Middle frontal gyrus (tissue), 1 donor: ENCODE data around the gene P2RY11.

Source experiments
- DNase-seq: peaks from one replicate; pipeline ENCODE4 v3.0.0-alpha.2; 2015; ENCODE audit warnings: low spot score; ENCODE audit errors: extremely low spot score

The P2RY11 gene

DNA sequence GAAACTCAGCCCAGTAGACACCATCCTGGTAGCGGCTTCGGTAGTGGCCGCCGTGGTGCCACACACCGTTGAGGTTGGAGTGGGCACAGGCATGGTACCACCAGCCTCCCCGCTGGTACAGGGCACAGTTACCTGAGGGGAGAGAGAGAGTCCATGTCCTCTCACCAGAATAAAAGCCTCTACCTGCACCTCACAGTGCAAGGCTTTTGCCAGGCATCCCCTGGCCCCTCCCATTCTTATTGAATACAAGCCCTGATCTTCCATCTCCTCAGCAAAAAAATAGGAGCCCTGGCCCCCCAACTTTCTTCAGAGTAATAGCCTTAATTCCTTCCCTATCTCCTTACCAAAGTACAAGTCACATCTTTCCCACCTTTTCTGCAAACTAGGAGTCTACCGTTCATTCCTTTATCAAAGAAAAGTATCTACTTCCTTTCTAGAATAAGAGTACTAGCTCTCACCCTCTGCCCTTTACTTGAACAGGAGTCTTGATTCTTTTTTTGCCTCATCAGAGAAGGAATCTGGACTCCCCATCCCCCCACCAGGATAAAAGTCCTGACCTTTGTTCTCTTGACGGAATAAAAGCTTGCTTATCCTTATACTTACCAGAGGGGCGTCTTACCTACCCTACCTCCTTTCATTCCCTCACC is 18.7 kb upstream of the P2RY11 start:
- no peak for DNase-seq

DNA sequence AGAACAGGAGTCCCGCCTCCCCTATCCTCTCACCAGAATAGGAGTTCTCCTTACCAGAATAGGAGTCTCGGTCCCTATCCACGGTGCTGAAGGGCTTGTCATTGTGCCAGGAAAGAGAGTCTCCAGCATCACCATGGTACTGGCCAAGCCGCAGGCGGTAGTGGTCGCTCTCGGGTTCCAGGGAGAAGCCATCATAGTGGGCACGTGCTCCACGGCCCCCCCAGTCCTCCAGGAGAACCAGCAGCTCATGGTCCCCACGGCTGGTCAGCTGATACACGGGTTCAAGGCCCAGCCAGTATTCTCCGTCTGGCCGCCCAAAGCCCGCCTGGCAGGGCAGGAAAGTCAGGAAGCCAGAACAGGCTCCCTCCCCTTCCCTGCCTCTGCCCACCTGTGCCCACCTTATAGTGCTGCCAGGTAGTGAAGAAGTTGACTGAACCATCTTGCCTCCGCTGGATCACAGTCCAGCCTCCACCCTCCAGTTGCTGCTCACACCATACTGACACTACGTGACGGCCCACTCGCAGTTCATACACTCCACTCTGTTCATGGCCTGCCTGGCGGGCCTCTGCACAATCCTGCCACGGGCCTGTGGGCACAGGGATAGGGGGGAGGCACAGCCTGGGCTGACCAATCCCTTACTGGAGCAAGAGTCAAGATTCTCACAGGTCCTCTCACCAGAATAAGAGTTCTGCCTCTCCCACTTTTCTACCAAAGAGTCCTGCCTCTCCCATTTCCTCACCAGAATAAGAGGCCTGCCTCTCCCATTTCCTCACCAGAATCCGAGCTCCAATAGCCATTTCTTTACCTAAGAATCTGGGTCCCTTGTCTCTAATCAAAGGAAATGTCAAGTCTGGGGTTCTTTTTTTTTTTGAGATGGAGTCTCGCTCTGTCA is 18.0 kb upstream of the P2RY11 start:
- DNase-seq: no peak

DNA sequence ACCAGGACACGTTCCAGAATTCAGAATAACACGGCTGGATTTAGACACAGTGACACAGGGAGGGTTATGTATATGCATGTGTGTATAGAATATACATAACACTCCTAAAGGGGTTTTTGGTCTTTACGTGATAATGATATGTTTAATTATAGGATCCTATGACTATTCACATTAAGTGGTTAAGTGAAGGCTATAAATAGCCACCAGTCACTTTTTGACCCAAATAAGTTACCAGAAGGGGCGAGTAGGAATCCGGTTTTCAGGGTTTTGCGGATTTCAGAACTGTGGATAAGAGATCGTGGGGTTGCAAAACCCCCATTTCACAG is 15.9 kb upstream of the P2RY11 start:
- DNase-seq: no peak

DNA sequence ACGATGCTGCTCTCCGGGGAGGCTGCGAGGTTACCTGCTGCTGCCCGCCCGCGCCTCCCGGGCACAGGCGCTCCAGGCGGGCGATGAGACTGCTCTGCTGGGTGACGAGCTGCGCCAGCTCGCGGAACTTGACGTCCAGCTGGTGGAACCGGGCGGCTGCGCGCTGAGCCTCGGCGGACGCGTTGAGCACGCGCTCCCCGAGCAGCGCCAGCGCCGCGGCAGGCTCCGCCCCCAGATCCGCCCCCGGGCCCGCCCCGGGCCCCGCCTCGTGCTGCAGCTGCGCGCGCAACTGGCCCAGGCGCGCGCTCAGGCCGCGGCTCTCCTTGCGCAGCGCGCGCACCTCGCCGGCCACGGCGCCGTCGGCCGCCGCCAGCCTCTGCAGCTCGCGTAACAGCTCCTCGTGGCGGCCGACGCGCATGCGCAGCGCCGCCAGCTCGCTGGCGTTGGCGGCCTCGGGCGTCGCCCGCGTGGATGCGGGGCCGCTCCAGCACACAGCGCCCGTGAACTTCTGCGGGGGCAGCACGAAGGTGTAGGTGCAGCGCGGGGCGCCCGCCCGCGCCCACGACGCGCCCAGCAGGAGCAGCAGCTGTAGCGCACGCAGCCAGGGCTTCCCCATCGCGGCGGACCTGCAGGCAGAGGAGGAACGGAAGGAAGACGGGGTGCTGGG is 15.4 kb upstream of the P2RY11 start:
- DNase-seq: peak; percentile 84

DNA sequence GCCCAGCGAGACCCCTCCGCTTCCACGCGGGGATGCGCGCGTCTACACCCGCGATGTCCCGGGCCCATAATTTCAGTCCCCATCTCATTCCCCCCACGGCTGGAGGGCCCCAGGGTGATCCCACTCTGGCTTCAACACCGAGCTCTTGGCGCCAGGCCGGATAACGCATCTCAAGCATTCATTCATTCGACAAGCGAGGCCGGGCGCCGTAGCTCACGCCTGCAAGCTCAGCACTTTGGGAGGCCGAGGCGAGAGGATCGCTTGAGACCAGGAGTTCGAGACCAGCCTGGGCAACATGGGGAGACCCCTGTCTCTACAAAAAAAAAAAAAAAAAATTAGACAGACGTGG is 14.9 kb upstream of the P2RY11 start:
- no peak for DNase-seq

DNA sequence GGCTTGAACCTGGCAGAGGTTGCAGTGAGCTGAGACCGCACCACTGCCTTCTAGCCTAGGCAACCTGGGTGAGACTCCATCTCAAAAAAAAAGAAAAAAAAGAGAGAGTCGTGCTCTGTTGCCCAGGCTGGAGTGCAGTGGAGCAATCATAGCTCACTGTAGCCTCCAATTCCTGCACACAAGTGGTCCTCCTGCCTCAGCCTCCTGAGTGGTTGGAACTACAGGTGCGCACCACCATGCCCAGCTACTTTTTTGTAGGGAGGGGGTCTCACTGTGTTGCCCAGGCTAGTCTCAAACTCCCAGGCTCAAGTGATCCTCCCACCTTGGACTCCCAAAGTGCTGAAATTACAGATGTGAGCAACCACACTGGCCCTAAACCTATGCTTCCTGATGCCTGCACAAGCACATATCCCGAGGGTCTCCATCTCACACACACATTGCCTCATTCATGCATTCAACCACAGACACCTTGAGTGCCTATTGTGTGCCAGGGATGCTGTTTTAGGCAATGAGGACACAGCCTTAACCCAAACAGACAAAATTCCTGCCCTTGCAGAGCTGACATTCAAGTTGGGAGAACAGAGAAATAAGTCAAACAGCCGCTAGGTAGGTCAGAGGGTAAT is 11.2 kb upstream of the P2RY11 start:
- DNase-seq: no peak

DNA sequence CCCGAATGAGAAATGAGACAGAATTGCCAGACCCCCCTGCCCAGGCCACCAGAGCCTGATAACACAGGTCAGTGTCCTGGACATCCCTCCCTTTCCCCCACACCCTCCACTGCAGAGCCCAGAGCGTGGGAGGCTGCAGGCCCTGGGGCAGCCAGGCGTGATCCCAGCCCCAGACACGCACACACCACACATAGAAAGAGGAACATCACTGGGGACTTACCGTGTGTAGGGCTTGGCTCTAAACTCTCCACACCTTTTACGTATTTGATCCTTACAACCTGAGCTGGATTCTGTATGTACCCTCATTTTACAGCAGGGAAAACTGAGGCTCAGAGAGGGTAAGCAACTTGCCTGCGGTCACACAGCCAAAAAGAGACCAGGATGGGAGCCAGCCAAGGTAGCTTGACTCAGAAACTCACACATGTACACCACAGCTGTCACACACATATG is 8.7 kb upstream of the P2RY11 start:
- DNase-seq: no peak

DNA sequence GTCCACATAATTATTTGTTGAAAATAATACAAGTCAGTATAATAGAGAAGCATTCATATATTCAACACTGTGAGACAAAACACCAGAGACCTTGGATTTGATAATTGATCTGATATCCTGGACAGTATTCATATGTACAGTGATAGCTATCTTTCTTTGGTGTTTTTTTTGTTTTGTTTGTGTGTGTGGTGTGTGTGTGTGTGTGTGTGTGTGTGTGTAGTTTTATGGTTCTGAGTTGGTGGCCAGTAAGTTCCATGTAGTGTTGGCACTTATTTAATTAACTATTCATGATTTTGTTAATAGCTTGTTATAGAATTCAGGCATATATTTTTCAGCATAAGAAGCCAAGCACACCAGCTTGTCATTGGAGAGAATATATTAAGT is 7.4 kb upstream of the P2RY11 start:
- no peak for DNase-seq

DNA sequence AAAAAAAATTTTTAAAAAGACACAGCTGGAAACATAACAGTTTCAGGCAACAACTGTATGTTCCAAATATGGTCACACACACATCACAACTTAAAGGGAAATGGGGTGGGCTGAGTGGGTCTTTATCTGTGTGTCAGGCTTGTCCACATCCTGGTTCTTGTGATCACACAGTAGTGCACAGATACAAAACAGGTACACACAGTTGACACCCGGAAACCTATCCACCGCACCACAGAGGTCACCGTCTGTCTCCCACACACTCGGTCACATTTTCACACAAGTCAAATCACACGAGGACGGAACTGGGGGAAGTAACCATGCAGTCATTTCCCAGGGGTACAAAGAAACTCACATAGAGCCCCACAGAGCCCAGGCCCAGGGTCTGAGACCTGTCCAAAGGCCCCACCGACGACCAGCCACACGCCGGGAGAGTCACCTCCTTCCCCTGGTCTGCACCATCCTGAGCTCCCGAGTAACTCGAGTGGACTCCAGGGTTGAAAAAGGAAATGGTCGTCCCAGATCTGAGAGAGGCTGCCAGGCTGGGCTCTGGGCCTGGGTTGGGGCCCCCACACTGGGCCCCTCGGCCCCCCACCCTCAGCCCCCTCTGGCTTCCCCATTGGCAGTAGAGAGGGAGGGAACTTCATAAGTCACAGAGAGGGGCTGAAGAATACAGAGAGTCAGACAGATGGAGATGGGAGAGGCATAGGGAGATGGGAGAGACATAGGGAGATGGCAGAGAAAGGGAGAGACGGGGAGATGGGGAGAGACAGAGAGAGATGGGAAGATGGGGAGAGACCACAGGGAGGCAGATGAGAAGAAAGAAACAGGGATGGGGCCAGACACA is 6.6 kb upstream of the P2RY11 start:
- no peak for DNase-seq

DNA sequence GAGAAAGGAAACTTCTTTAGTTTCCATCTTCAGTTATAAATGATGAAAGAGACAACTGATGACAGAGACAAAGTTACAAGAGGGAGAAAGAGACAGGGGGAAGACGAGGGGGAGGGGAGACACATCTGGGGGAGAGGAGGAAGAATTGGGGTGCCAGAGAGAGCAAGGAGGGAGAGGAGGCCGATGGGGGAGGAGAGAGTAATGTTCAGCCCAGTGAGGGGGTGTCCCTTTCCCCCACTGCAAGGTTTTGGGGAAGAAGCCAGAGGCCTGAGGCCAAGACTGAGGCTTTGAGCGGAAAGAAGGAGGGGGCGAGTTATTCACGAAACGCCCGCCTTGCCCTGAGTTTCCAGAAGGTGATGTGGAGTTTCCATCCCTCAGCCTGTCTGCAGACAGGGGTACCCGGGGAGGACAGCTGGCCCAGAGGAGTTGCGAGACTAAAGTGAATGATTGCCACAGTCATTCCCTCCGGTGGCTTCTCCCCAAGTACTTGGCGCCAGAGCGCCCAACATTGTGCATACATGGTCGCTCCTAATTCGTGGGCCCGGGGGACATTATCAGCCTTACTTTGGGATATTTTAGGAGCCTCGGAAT is 5.9 kb upstream of the P2RY11 start:
- DNase-seq: no peak

DNA sequence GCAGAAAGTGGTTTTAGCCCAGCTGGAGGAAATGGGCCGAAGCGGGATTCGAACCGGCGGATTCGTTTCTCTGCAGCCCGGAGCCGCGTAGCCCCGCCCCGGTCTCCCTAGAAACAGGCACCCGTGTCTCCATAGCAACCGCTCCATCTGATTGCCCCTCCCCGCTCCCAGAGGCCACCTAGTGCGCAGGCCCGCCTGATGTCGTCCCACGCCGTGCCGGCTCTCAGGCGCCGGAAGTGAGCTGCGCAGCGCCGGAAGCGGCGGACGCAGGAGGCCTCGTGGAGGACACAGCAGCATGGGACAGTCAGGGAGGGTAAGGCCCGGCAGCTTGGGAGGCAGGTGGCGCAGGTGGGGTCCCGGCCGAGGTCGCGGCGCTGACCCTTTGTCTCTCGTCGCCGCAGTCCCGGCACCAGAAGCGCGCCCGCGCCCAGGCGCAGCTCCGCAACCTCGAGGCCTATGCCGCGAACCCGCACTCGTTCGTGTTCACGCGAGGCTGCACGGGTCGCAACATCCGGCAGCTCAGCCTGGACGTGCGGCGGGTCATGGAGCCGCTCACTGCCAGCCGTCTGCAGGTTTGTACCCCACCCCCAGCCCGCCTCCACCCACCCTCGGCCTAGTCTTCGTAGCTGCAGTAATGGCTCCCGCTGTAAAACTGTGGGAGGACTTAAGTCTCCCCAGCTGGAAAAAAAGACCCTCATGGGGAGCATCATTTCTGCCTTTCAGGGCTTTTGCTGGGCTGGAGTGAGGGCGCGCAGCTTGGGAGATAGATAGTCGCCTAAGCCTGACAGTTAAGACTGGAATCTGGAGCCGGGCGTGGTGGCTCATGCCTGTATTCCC is 5.2 kb upstream of the P2RY11 start, which contains the start of gene PPAN:
TSS of gene PPAN (plus strand) at position 263 of the 837 bp plus-strand sequence. CDS start at position 296, 33 bp downstream.
- peak; percentile 92 for DNase-seq

DNA sequence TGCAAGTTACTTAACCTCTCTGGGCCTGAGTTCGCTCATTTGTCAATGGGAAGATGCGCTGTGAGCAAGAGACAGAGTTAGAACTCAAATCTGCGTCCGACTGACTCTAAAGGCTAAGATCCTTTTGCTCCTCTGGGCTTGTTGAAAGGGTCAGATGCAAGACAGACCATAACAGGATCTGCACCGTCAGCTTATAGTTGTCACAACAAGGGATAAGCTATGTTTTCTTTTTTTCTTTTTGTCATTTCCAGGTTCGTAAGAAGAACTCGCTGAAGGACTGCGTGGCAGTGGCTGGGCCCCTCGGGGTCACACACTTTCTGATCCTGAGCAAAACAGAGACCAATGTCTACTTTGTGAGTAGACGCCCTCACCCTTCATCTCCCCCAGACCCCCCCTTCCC is 4.2 kb upstream of the P2RY11 start:
- no peak for DNase-seq

DNA sequence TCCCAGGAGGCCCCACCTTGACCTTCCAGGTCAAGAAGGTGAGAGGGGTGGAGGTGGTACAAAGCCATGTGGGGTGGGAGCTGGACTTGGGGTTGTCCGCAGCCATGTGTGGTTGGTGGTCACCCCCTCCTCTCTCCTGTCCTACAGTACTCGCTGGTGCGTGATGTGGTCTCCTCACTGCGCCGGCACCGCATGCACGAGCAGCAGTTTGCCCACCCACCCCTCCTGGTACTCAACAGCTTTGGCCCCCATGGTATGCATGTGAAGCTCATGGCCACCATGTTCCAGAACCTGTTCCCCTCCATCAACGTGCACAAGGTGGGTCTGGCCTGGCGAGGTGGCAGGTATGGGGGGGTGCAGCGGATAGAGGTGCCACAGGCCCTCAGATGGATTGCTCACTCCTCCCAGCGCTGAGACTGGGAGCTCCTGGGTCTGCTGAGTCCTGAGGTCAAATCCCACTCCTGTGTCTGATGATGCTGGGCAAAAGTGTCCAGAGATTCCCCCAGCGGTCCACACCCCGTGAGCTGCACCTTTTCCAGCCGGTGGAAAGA is 3.6 kb upstream of the P2RY11 start:
- no peak for DNase-seq

DNA sequence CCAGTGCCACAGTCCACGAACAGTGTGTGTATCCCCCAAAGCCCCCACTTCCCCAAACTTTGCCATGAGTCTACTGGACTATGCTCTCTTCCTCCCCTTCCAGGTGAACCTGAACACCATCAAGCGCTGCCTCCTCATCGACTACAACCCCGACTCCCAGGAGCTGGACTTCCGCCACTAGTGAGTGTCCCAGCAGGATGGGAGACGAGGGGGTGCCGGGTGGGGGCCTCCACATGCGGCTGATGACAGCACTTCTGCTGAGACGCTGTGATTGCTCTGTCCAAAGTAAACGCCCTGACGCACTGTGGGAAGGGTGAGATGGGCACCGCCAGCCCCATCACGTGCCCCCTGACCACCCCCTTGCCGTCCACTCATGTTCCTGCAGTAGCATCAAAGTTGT is 2.0 kb upstream of the P2RY11 start:
- DNase-seq: no peak

DNA sequence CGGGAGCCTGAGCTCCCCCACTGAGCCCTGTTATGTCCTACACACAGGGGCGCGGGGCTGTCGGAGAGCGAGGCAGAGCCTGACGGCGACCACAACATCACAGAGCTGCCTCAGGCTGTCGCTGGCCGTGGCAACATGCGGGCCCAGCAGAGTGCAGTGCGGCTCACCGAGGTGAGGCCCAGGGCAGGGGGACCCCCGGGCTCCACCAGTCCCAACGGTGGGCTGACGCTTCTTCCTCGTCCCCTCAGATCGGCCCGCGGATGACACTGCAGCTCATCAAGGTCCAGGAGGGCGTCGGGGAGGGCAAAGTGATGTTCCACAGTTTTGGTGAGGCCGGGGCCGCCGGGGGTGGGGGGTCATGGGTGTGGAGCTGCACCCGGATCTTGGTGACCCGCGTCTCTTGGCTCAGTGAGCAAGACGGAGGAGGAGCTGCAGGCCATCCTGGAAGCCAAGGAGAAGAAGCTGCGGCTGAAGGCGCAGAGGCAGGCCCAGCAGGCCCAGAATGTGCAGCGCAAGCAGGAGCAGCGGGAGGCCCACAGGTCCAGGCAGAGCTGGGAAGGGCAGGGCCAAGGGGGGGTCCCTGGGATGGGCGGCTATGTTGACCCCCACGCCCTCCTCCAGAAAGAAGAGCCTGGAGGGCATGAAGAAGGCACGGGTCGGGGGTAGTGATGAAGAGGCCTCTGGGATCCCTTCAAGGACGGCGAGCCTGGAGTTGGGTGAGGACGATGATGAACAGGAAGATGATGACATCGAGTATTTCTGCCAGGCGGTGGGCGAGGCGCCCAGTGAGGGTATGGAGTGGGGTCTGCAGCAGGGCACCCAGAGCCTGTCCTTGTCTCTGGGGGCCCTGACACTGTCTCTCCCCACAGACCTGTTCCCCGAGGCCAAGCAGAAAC is 1.2 kb upstream of the P2RY11 start:
- DNase-seq: no peak

DNA sequence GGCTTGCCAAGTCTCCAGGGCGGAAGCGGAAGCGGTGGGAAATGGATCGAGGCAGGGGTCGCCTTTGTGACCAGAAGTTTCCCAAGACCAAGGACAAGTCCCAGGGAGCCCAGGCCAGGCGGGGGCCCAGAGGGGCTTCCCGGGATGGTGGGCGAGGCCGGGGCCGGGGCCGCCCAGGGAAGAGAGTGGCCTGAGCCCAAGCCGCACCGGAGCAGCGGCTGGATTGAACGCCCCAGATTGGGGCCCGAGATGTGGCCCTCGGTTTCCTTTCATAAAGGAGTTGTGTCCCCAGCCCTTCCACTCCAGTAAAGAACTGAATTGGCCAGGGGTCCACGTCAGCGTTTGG is 548 bp upstream of the P2RY11 start:
- no peak for DNase-seq

DNA sequence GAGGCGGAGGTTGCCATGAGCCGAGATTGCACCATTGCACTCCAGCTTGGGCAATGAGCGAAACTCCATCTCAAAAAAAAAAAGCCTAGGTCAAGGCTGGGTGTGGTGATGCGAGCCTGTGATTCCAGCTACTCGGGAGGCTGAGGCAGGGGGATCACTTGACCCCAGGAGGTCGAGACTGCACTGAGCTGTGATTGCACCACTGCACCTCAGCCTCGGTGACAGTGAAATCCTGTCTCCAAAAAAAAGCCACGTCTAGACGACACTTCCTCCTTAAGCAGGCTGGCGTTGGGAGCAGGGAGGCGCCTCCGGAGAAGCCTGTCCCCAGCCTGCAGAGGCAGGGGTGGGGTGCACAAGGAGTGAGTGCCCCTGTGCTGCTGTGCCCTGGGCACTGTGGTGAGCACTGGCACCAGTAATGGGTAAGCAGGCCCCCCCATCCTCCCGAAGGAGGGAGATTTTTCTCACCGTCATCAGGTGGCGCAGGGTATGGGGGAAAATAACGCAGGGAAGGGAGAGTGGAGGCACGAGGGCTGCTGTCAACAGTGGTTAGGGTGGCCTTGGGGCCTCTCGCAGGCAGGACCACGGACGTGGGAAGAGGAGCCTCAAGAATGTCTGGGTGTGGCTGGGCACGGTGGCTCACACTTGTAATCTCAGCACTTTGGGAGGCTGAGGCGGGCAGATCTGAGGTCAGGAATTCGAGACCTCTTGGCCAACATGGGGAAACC is 706 bp downstream of the P2RY11 start:
- no peak for DNase-seq
